CD4-positive, alpha-beta T cell treated with Interleukin-15 for 1 hour (primary cell): ENCODE data around the gene PCDHGC3.

ENCODE experiments used
- DNase-seq: peaks from one replicate; pipeline ENCODE4 v3.0.0-alpha.2; 2020

Gene PCDHGC3

DNA sequence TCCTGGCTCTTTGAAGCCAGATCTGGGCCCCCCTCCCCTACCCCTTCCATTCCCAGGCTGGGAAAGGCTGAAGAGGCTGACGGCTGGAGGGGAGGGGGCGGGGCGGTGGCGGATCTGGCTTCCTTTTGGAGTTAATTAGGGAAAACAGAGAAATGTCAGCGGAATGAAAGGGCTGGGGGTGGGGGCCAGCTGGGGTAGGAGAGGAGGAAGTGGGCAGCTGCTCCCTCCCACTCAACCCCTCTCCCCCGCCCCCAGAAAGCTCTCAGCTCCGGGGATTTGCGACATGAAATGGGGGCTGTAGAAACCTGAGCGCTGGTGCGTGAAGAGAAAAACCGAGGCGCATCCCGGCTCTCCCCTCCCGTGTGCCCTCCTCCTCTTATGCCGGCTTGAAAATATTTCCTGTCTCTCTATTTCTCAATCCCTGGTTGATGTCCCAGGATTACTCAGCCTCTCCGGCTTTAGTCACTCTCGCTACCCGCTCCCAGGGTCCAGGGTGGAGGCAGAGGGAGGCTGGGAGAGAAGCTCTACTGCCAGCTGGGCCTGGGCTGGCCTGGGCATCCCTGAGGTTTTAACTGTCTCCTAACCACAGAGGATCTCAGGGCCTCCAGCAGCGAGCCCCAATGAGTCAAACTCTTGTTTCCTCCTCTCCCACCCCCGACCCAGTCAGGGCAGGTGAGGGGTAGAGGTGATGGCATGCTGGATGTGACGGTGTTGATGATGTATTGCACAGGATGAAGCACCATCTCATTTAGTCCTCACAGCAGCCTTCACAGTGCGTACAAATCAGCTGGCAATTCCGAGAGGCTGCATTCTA is 33.2 kb downstream of the PCDHGC3 start:
- DNase-seq = no peak

DNA sequence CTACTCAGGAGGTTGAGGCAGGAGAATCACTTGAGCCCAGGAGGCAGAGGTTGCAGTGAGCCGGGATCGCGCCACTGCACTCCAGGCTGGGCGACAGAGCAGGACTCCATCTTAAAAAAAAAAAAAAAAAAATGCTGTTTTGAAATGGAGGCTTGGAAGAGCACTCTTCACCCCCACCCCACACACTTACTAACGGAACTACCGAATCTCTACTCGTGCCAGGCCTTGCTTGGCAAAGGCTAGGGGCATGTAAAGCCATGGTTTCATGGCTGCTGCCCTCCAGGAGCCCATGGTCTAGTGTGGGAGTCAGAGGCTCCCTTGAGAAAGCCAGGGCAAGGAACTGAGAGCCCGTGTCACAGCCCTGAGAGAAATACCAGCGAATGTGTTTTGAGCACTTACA is 34.4 kb downstream of the PCDHGC3 start:
- DNase-seq = no peak

DNA sequence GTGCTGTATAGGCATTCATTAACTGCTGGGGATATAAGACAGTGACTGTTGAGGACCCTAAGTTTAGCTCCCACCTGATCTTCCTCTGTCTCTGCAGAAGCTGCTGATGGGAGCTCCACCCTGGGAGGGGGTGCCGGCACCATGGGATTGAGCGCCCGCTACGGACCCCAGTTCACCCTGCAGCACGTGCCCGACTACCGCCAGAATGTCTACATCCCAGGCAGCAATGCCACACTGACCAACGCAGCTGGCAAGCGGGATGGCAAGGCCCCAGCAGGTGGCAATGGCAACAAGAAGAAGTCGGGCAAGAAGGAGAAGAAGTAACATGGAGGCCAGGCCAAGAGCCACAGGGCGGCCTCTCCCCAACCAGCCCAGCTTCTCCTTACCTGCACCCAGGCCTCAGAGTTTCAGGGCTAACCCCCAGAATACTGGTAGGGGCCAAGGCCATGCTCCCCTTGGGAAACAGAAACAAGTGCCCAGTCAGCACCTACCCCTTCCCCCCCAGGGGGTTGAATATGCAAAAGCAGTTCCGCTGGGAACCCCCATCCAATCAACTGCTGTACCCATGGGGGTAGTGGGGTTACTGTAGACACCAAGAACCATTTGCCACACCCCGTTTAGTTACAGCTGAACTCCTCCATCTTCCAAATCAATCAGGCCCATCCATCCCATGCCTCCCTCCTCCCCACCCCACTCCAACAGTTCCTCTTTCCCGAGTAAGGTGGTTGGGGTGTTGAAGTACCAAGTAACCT is 35.3 kb downstream of the PCDHGC3 start:
- DNase-seq = peak; percentile 29

DNA sequence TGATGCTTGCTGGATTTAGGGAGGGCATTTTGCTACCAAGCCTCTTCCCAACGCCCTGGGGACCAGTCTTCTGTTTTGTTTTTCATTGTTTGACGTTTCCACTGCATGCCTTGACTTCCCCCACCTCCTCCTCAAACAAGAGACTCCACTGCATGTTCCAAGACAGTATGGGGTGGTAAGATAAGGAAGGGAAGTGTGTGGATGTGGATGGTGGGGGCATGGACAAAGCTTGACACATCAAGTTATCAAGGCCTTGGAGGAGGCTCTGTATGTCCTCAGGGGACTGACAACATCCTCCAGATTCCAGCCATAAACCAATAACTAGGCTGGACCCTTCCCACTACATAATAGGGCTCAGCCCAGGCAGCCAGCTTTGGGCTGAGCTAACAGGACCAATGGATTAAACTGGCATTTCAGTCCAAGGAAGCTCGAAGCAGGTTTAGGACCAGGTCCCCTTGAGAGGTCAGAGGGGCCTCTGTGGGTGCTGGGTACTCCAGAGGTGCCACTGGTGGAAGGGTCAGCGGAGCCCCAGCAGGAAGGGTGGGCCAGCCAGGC is 36.1 kb downstream of the PCDHGC3 start:
- DNase-seq = no peak

DNA sequence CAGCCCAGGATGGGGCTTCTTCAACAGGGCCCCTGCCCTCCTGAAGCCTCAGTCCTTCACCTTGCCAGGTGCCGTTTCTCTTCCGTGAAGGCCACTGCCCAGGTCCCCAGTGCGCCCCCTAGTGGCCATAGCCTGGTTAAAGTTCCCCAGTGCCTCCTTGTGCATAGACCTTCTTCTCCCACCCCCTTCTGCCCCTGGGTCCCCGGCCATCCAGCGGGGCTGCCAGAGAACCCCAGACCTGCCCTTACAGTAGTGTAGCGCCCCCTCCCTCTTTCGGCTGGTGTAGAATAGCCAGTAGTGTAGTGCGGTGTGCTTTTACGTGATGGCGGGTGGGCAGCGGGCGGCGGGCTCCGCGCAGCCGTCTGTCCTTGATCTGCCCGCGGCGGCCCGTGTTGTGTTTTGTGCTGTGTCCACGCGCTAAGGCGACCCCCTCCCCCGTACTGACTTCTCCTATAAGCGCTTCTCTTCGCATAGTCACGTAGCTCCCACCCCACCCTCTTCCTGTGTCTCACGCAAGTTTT is 36.7 kb downstream of the PCDHGC3 start:
- DNase-seq = peak; percentile 78

DNA sequence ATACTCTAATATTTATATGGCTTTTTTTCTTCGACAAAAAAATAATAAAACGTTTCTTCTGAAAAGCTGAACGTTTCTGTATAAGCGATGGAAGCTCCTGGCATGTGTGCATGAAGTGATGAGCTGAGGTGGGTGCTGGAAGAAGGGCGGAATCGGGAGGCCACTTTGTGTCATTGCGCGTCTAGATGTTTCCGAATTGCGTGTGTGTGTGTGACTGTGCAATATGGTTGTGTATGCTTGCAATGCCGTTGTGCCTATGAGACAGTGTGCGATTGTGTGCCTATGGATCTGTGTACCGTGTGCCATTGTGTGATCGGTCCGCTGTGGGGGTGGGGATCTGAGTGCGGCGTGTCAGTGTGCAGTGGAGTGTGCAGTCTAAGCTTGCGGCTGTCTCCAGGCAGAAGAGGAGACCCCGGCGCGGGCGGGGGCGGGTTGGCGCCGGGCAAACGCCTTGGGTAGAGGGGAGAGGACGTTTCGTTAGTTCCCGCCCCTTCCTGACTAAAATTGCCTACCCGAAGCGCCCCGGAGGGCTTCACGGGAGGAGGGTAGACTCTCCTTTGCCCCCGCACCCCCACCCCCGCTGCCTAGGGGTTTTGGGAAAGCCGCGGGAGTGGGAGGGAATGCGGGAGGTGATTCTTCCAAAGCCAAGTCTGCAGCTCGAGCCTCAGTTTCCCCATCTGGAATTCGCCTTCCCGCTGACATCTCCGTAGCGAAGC is 37.3 kb downstream of the PCDHGC3 start:
- no peak for DNase-seq

DNA sequence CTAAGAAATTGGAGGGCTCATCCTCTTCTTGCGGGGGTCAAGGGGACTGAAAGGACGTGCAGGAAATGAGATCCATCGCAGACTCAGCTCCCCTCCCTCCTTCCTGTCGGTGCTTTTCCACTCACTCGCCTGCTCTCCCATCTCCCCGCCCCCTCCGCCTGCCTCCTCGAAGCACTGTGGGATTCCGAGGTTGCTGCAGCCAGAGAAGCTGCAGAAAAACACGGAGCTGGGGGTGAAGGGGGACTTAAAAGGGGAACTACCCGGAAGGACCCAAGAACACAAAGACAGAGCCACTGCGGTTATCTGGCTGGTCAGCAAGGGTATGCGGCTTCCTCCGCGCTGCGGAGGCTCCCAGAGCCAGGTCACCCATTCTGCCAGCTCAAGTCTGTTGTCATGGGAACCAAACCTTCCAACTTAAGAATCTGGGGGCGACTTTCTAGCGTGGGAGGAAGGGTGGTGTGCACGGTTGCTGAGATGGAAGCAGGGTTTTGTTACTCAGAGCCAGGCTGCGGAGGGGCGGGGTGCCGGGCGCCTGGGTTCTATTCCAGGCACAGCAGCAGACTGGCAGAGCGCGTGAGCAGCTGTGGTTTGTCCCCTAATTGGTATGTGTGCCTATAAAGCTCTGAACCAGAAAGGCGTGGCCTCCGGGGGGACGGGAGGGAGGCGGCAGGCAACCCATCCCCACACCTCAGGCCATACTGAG is 38.0 kb downstream of the PCDHGC3 start:
- DNase-seq = peak; percentile 56

DNA sequence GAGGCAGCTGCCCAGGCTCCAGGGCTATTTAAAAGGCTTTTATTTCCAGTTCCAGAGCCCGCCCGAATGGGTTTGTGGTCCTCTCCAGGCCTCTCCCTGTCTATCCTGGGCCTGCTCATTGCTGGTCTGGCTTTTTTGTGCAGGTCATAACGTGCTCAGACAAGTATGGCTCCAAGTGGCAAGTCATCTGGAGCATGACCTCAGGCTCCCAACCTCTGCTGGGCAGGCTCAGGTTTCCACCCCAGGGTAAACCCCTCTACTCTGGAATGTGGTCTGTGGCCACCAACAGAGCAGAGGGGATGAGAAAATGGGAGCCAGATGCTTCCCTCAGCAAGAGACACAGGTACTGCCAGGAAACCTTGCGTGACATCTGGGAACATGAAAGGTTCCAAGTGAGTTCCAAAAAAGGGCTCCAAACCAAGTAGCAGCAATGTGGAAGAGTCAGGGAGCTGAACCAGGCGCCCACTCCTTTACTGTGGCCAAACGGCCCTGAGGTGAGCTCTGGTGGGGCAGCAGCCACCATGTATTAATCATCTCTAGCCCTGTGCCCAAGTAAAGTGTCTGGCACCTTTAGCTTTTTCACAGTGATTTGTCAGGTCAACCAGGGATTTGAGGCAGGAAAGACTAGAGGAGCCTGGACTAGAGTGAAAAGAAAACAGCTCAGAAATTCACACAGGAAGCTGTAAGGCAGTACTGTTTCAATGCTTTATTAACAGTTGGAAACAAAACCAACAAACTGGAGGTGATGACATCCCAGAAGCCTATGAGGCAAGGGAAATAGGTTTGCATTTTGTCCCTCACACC is 38.8 kb downstream of the PCDHGC3 start:
- DNase-seq = no peak

DNA sequence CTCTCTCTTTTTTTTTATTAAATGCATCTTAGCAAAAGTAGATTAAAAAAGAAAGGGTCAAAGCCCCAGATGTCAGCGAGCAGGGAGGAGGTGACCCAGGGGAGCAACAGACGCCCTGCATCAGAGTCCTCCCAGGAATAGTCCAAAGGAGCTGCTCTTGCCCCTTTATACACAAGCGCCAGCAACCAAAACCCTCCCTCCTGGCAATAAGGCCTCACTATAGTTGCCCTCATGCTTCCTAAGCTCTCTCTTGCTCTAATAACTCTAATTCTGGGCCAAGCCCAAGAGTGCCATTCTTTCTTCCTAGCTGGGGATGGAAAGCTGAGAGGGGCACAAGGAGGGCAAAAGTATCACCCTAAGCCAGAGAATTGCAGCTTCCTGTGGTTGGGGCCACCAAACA is 39.4 kb downstream of the PCDHGC3 start:
- no peak for DNase-seq

DNA sequence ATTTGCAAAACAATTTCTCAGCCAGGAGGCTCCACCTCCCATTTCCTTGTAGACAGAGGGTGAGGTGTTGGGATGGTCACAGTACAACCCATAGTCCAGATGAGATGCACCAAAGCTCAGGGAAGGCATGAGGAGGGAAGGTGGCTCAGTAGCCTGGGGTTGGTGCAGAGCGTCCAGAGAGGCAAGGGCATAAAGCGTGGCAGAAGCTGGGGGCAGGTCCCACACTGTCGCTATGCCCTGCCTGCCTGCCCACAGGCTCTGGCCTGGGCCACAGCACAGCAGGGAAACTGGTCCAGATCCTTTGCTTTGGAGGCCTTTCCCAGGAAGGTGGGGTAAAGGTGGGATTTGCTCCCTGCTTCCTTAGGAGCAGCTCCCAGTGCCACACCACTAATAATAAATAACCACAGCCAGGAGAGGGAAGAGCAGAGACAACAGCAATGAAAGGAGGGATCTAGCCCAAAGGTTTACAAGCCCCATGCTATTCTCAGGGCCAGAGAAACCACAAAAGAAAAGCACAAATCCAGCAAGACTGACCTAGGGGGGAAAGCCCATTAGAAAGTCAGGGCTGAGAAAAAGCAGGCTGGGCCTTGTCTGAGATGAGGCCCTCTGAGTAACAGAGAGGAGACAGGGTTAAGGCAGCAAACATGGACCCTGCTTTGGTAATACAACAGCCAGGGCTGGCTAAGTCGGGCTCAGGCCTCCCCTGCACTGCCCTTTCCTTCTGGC is 40.3 kb downstream of the PCDHGC3 start:
- DNase-seq = no peak

DNA sequence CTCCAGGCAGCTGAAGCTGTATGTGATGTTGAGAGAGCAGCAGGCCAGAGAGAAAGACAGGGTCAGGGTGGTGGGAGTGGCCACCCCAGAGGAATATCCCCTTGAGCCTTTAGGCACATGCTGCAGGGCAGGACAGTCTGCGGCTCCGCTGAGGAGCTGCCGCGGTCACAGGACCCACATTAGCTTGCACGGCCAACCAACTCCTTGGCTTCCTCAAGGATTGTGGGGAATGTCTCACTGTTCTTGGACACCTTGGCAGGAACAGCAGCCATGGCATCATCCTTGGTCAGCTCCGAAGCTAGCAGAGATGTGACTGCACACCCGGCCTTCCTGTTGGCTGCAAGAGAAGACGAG is 40.9 kb downstream of the PCDHGC3 start:
- DNase-seq = no peak

DNA sequence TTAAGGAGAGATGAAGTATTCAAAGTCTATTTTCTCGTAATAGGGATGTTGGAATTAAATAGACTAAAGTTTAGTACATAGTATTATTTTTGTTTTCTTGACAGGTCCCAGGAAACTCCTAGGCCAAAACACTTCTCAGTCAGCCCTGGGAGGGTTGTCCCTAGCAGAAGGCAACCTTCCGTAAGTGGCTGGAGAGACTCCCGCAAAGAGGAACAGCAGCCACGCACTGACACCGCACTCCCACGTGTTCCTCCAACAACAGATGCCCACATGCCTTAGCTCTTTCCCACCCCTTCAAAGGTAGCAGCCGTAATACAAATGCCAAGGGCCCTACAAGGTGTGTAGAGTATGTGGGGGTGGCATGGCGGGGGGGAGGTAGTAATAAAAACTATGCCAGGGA is 41.5 kb downstream of the PCDHGC3 start:
- no peak for DNase-seq

DNA sequence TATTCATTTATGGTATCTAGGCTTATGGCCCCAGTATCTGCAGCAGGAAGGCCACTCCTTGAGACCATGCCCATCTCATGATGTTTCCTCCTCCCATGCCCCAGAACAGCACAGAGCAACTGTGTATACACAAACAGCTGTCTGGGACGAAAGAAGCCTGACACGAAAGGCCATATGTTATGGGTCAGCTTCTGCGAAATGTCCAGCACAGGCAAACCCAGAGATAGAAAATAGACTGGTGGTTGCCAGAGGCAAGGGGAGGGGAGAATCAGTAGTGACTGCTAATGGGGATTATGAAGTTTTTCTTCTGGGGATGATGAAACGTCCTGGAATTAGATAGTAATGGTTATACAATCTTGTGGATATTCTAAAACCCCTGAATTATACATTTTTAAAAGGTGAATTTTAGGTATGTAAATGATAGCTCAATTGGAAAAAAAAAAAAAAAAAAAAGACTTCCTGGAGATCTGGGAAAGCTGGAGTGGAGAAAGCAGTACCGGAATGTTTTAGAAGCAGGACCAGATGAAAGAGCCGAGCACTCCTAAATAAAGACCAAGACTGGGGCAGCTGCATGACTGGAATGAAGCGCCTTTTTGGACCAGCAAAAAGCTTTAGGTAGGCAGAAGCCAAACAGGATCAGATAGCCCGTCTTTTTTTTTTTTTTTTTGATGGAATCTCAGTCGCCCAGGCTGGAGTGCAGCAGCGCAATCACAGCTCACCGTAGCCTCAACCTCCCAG is 42.3 kb downstream of the PCDHGC3 start:
- no peak for DNase-seq

DNA sequence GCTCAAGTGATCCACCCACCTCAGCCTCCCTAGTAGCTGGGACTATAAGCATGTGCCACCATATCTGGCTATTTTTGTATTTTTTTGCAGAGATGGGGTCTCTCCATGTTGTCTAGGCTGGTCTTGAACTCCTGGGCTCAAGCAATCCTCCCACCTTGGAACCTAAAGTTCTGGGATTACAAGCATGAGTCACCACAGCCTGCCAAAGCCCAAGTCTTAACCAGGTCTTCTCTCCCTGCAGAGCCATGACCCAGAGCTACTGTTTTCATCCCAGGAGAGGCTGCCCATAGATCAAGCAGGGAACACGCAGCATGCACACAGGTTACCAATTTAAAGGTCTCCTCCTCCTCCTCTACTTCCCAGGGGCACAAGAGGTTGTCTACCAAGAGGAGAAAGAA is 42.9 kb downstream of the PCDHGC3 start:
- no peak for DNase-seq

DNA sequence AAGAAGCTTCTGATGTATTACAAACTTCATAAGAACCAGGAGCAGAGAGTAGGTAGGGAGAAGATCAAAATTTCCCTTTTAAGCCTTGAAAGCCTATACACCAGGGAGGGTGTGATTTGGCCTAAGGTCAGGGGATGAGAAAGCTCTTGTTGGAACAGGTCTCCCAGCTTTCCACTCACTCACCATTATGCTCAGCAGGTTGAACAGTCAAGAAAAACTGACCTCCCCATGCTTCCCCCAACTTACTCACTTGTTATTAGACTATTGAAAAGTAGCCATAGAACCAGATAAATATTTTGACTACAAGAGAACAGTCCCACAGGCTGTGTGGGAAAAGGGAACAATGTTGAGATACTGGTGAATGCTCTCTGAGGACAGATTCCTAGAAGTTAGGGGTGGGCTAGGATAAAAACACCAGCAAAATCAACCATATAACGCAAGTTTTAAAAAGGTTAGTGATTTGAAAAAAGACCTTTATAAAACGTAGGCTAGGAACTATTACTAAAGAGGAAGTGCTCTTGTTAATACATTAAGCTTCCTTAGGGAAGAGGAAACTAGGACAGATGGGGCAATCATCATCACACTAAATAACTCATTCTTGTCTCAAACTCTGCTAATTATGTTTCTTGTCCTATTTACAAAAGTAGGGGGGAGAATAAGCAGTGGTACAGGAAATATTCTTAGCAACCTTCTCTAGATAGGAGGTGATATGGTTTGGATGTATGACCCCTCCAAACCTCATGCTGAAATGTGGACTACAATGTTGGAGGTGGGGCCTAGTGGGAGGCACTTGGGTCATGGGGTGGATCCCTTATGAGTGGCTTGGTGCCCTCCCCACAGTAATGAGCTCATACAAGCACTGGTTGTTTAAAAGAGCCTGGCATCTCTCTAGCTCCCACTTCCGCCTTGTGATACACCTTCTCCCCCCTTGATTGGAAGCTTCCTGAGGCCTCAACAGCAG is 44.1 kb downstream of the PCDHGC3 start:
- no peak for DNase-seq

DNA sequence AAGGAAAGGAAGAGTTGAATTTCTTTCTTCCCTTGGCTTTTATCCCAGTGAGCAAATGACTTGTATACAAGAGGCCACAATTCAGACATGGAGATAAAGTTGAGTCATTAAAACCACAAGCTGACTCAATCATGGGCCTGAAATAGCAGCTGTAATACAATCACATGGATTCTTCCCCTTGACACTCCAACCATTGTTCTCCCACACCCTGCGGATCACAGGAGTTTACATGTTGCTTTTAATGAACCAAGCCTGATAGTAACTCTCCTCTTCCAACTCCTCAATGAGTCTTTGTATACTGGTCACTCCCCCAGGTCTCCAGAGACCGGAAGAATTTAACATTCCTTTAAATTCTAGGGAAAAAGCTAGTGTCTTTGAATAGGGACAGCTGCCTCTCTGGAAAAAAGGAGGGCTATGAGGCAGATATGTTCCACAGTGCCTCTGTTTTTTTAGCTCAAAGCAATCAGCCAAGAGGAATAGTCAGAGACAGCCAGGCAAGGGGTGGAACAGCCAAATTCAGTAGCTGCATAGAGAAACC is 45.5 kb downstream of the PCDHGC3 start:
- no peak for DNase-seq

DNA sequence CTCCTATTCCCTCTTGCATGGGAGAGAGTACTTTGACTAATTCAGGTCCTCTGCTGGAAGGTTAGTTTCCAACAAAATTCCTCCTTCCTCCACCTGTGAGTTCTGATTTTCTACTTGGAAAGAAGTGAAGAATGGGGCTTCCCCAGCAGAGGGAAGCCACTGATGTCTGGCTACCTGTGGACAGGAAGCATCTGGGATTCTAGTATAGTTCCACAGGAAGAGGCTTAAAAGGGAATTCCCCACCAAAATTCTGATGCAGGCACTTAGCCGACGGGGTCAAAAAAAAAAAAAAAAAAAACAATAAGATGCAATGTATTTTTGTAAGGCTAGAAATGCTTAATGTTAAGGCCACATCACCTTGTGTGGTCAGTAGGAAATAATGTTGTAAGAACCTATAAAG is 46.5 kb downstream of the PCDHGC3 start:
- no peak for DNase-seq

DNA sequence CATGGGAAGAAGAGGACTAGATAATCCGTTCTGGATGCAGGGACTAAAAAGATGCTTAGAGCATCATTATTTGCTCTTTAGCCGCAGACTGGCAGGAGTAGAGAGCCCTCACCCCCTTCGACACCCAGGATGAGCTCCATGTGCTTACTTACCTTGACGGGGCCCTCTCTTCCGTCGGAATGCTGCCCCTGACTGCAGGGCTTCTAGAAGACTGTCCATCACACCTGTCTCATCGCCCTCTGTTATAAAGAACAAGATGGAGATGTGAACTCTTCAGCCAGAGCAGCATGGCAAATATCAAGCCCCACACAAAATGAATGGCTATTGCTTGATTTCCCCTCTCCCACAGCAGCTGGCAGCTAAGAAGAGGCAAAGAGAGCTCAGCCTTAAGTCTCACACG is 48.2 kb downstream of the PCDHGC3 start:
- DNase-seq = no peak
